ENCODE measurements around the gene ARHGEF28. TPM values are rescaled to one million over a fixed set of nuclear protein-coding genes. Genes with fewer than 3 reads are reported as not detected.

ARHGEF28 gene
- total RNA-seq, 6 experiments from 2014 or later, result 3.0 to 14.9 (median 6.4) TPM

GRCh38 chr5:73732045-73732444 lies 106.0 kb downstream of the ARHGEF28 start:
- Histone ChIP-seq H3K27me3 (no peaks in the 10 kb centered on the region), H3K9me3 (no peaks in the 10 kb centered on the region), H3K36me3 (no peaks in the 10 kb centered on the region), H3K4me1 (peaks cover 0 to 22% (median 5%) of the 10 kb centered on the region in 4 donors), H3K27ac (no peak overlapping the region), H3K4me3 (no peak overlapping the region)
- 100% methylated on average over 1 of the region's 2 CpGs for WGBS (ENCODE audit: insufficient coverage, low coverage, low lambda C conversion rate, missing lambda C conversion rate)
- intact Hi-C loops (cut with DNase I), result no loop called here
- no peak for ATAC-seq
- TF ChIP-seq POLR2A (IDR thresholded peaks at IDR 0.05) (no peak), CTCF (IDR thresholded peaks at IDR 0.05) (no peak)
- no peak for DNase-seq

GRCh38 chr5:73733219-73733618 lies 107.2 kb downstream of the ARHGEF28 start:
- DNase-seq (no peak), ATAC-seq (no peak)
- Histone ChIP-seq H3K27me3 (no peaks in the 10 kb centered on the region), H3K36me3 (no peaks in the 10 kb centered on the region), H3K27ac (no peak overlapping the region), H3K4me3 (no peak overlapping the region), H3K9me3 (no peaks in the 10 kb centered on the region), H3K4me1 (peaks cover 0 to 12% (median 5%) of the 10 kb centered on the region in 4 donors)
- WGBS (ENCODE audit: insufficient coverage, low coverage, low lambda C conversion rate, missing lambda C conversion rate), result 73% methylated on average over 1 of the region's 1 CpG
- intact Hi-C loops (cut with DNase I), result no loop called here
- no peak for TF ChIP-seq POLR2A (IDR thresholded peaks at IDR 0.05)
- no peak for TF ChIP-seq CTCF (IDR thresholded peaks at IDR 0.05)

GRCh38 chr5:73735032-73735734 lies 109.2 kb downstream of the ARHGEF28 start:
- no peaks in the 10 kb centered on the region for H3K9me3 ChIP-seq
- ATAC-seq, result no peak
- intact Hi-C loops (cut with DNase I), result no loop called here
- H3K27ac ChIP-seq, result no peak overlapping the region
- no peaks in the 10 kb centered on the region for H3K4me1 ChIP-seq
- no peaks in the 10 kb centered on the region for H3K27me3 ChIP-seq
- 83% methylated on average over 4 of the region's 4 CpGs for WGBS (ENCODE audit: insufficient coverage, low coverage, low lambda C conversion rate, missing lambda C conversion rate)
- no peak for DNase-seq
- H3K36me3 ChIP-seq, result no peaks in the 10 kb centered on the region
- no peak overlapping the region for H3K4me3 ChIP-seq
- TF ChIP-seq POLR2A (IDR thresholded peaks at IDR 0.05), result no peak
- no peak for TF ChIP-seq CTCF (IDR thresholded peaks at IDR 0.05)

GRCh38 chr5:73739650-73740049 lies 113.7 kb downstream of the ARHGEF28 start:
- Histone ChIP-seq H3K27ac (no peak overlapping the region), H3K4me3 (no peak overlapping the region), H3K27me3 (no peaks in the 10 kb centered on the region), H3K9me3 (no peaks in the 10 kb centered on the region), H3K36me3 (no peaks in the 10 kb centered on the region), H3K4me1 (no peaks in the 10 kb centered on the region)
- intact Hi-C loops (cut with DNase I), result no loop called here
- WGBS (ENCODE audit: insufficient coverage, low coverage, low lambda C conversion rate, missing lambda C conversion rate), result 75% methylated on average over 1 of the region's 1 CpG
- TF ChIP-seq POLR2A (IDR thresholded peaks at IDR 0.05) (no peak), CTCF (IDR thresholded peaks at IDR 0.05) (no peak)
- ATAC-seq (no peak), DNase-seq (no peak)

Data from right lobe of liver (tissue), 6 donors.